Panc1 (cell line): ENCODE measurements around the gene TWIST2.

ENCODE experiments used
- POLR2AphosphoS5 ChIP-seq: IDR thresholded peaks from 2 replicates; pipeline ENCODE4 v1.6.1; 2012; ENCODE audit warnings: mild to moderate bottlenecking, low read depth, low read length, moderate library complexity
- SIN3A ChIP-seq: IDR thresholded peaks from 2 replicates; pipeline ENCODE4 v1.6.1; 2012; ENCODE audit warnings: low read depth, mild to moderate bottlenecking, low read length, moderate library complexity, borderline replicate concordance; ENCODE audit not compliant: insufficient read depth
- TCF7L2 ChIP-seq: IDR thresholded peaks from 2 replicates; pipeline ENCODE4 v1.6.1; 2011; ENCODE audit warnings: mild to moderate bottlenecking, low read depth, low read length, inconsistent platforms
- TF ChIP-seq, protein P1 (sequence below): fragments of 450-650 bp; IDR thresholded peaks from 2 replicates; pipeline ENCODE4 v1.5.1; 2017; ENCODE audit warnings: mild to moderate bottlenecking

DNA sequence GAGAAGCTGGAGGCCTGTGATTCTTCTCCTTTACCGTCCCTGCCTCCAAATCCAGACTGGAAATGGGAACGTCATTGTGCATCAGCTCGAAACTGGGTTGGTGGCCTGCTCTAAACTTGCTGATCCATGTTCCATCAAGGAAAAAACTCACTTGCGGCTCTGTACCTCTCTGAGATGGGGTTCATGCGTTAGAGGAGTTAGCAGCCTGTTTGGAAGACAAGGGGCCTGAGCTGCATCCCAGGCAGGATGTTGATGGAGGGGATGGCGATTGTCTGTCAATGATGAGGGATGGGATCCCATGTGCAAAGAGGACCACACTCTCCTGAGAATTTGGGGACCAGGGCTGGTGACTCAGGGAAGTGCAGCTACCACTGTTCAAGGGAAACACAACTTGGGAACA lies 26.0 kb downstream of the TWIST2 start:
- TF ChIP-seq, protein P1, sequence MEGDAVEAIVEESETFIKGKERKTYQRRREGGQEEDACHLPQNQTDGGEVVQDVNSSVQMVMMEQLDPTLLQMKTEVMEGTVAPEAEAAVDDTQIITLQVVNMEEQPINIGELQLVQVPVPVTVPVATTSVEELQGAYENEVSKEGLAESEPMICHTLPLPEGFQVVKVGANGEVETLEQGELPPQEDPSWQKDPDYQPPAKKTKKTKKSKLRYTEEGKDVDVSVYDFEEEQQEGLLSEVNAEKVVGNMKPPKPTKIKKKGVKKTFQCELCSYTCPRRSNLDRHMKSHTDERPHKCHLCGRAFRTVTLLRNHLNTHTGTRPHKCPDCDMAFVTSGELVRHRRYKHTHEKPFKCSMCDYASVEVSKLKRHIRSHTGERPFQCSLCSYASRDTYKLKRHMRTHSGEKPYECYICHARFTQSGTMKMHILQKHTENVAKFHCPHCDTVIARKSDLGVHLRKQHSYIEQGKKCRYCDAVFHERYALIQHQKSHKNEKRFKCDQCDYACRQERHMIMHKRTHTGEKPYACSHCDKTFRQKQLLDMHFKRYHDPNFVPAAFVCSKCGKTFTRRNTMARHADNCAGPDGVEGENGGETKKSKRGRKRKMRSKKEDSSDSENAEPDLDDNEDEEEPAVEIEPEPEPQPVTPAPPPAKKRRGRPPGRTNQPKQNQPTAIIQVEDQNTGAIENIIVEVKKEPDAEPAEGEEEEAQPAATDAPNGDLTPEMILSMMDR = no peak
- TF ChIP-seq POLR2AphosphoS5 (no peak), SIN3A (no peak), TCF7L2 (no peak)
